ENCODE measurements around the gene FAM181A.

GRCh38 chr14:93956514-93957332, 29.6 kb downstream of the FAM181A start:
- TF ChIP-seq CTCF (IDR thresholded peaks at IDR 0.05) = no peak
- no peak for TF ChIP-seq POLR2A (IDR thresholded peaks at IDR 0.05)

Data from lower leg skin (tissue), 3 donors.